Nephron progenitor cell (in vitro differentiated cells): ENCODE results near the gene SLK.

Source experiments
- DNase-seq: peaks from one replicate; pipeline ENCODE4 v3.0.0; 2021
- H3K27ac Mint-ChIP-seq: 2 replicates; pipeline ENCODE4 v1.8.0; 2021; ENCODE audit warnings: mild to moderate bottlenecking, moderate library complexity, mixed read lengths
- H3K27me3 Mint-ChIP-seq: 2 replicates; pipeline ENCODE4 v1.8.0; 2021; ENCODE audit warnings: mild to moderate bottlenecking, low read depth, mixed read lengths; ENCODE audit not compliant: poor library complexity
- H3K36me3 Mint-ChIP-seq: 2 replicates; pipeline ENCODE4 v1.8.0; 2021; ENCODE audit warnings: low read depth, mixed read lengths
- H3K4me1 Mint-ChIP-seq: 2 replicates; pipeline ENCODE4 v1.8.0; 2021; ENCODE audit warnings: mixed read lengths
- H3K4me3 Mint-ChIP-seq: 2 replicates; pipeline ENCODE4 v1.8.0; 2021; ENCODE audit warnings: mild to moderate bottlenecking, moderate library complexity, mixed read lengths
- H3K9me3 Mint-ChIP-seq: 2 replicates; pipeline ENCODE4 v1.8.0; 2021; ENCODE audit warnings: mild to moderate bottlenecking, moderate library complexity, mixed read lengths
- CTCF ChIP-seq: fragments of 200-600 bp; sonication (generic); IDR thresholded peaks from 2 replicates; pipeline ENCODE4 v1.5.0; 2021; ENCODE audit warnings: antibody characterized with exemption

SLK gene

GRCh38 chr10:103960103-103960502 lies 6.8 kb upstream of the SLK start:
- no peak for DNase-seq
- Mint-ChIP-seq H3K36me3 (no peaks in the 10 kb centered on the region), H3K27ac (no peak overlapping the region), H3K4me1 (no peaks in the 10 kb centered on the region), H3K9me3 (no peaks in the 10 kb centered on the region), H3K27me3 (peaks cover 8% of the 10 kb centered on the region), H3K4me3 (no peak overlapping the region)
- TF ChIP-seq CTCF = no peak

- no peak for TF ChIP-seq CTCF
- H3K27me3 Mint-ChIP-seq = peaks cover 4% of the 10 kb centered on the region
- H3K9me3 Mint-ChIP-seq = peaks cover 8% of the 10 kb centered on the region
- H3K36me3 Mint-ChIP-seq = peaks cover 10% of the 10 kb centered on the region
- peaks cover 37% of the 10 kb centered on the region for H3K4me1 Mint-ChIP-seq
- H3K4me3 Mint-ChIP-seq = peak overlapping the region; percentile 96
- peak overlapping the region; percentile 85 for H3K27ac Mint-ChIP-seq
- DNase-seq = peak; percentile 16
Measured at GRCh38 chr10:103967448-103968071, 620 bp downstream of the SLK start.

- Mint-ChIP-seq H3K4me1 (peaks cover 37% of the 10 kb centered on the region), H3K4me3 (peak overlapping the region; percentile 96), H3K27me3 (peaks cover 4% of the 10 kb centered on the region), H3K9me3 (peaks cover 18% of the 10 kb centered on the region), H3K27ac (no peak overlapping the region), H3K36me3 (peaks cover 21% of the 10 kb centered on the region)
- no peak for TF ChIP-seq CTCF
- no peak for DNase-seq
Measured at GRCh38 chr10:103968441-103969391, 1.8 kb downstream of the SLK start.

- H3K9me3 Mint-ChIP-seq = peaks cover 22% of the 10 kb centered on the region
- H3K4me3 Mint-ChIP-seq = peak overlapping the region; percentile 96
- no peak for TF ChIP-seq CTCF
- peaks cover 4% of the 10 kb centered on the region for H3K27me3 Mint-ChIP-seq
- no peak overlapping the region for H3K27ac Mint-ChIP-seq
- H3K4me1 Mint-ChIP-seq = peaks cover 37% of the 10 kb centered on the region
- H3K36me3 Mint-ChIP-seq = peaks cover 26% of the 10 kb centered on the region
- DNase-seq = no peak
Measured at GRCh38 chr10:103969436-103969835, 2.5 kb downstream of the SLK start.

- H3K4me1 Mint-ChIP-seq = peaks cover 39% of the 10 kb centered on the region
- peaks cover 30% of the 10 kb centered on the region for H3K36me3 Mint-ChIP-seq
- peak overlapping the region; percentile 96 for H3K4me3 Mint-ChIP-seq
- no peak for TF ChIP-seq CTCF
- peaks cover 26% of the 10 kb centered on the region for H3K9me3 Mint-ChIP-seq
- no peak for DNase-seq
- H3K27ac Mint-ChIP-seq = no peak overlapping the region
- peaks cover 4% of the 10 kb centered on the region for H3K27me3 Mint-ChIP-seq
Measured at GRCh38 chr10:103969857-103970627, 3.1 kb downstream of the SLK start.
